Stimulated activated CD8-positive, alpha-beta memory T cell treated with anti-CD3 and anti-CD28 coated beads, Interleukin-15, amount 100 ng/mL, for 24 hours (primary cell): Measurements from ENCODE around the gene MOB3B.

Experiments used
- DNase-seq: peaks from one replicate; pipeline ENCODE4 v3.0.0-alpha.2; 2020; ENCODE audit warnings: low read depth

MOB3B gene

DNA sequence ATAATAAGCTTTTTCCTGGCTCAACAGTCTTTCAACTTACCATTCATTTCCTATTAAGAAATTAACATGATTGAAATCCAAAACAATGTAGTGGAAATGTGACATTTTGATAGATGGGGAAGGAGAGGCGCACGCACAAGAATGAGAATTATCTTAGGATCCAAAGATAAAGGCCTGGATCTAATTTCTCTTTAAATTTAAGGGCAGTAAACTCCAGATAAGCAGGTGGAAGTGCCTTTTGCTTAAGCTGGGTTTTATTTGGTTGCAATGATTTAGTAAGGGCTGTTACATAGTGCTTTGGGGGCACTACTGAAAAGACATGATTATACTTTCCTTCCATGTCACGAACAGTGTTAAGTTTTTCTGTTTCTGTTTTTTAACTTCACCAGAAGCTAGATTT, 250.0 kb downstream of the MOB3B start:
- no peak for DNase-seq

GRCh38 chr9:27278374-27278773, 251.2 kb downstream of the MOB3B start:
- DNase-seq, result no peak

DNA sequence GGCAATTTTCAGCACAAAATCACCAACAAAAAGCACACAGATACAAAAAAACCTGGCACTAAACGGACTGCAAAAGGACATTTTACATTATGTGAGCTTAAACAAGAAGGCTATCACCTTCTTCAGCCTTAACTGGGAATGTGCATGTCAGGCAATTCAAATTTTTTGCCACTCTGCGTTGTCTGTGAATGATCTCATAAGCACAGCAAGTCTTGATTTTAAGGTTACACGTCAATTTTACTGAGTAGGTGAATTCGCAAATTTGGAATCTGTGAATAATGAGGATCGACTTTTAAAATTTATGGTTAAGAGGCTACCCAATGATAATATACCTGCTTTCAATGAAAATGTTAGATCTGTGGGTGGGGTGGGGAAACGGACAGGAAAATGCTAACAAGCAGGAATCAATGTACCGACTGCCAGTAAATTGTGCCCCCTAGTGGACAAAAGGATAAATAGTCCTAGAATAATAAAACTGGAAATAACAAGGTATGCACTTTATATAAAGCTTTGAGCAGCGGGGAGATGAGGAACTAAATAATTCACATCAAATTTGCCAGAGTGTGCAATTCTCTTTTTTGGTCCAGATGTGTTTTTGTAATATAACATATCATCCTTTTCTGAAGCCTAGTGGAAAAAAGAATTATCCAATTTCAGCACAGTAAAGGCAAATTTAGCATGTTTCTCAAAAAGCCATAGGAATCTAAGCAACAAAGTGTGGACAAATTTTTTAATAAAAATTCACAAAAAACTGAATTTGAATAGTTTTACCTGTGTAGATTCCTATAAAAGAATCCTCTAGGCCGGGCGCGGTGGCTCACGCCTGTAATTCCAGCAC, 253.2 kb downstream of the MOB3B start:
- DNase-seq, result no peak
